Stimulated activated CD4-positive, alpha-beta T cell treated with anti-CD3 and anti-CD28 coated beads, Interleukin-12 subunit alpha, Interleukin-12 subunit beta, amount 100 ng/mL, for 24 hours (primary cell): ENCODE measurements around the gene TMEM178B.
"Not testable (repeated sequence)": the region's sequence is repeated elsewhere in the genome, so short reads cannot be mapped to it uniquely, and the experiment has no call there.

Source experiments
- DNase-seq, 2 experiments: peaks; one replicate each; pipeline ENCODE4 v3.0.0-alpha.2; 2020; ENCODE audit warnings: low read depth in 2 of 2

TMEM178B gene

DNA sequence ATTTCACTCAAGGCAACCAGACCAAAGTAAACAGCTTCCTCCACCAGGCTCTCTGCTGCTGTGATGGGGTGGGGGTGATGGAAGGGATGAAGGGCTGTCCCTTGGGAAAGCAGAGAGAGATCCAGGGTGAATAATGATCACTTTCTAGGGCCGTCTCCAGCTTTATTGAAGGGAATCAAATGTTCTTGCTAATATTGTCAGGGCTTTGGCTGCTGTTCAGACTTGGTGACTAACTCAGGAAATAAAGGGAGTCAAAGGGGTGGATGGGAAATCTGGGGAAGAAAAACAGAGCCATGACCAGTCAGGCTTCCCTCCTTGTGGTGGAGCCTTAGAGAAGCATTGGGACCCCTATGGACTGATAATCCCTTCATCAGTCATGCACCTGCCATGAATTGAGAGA is 281.2 kb downstream of the TMEM178B start:
- no peak for DNase-seq

GRCh38 chr7:141356161-141356560 is 282.3 kb downstream of the TMEM178B start:
- DNase-seq = no peak

DNA sequence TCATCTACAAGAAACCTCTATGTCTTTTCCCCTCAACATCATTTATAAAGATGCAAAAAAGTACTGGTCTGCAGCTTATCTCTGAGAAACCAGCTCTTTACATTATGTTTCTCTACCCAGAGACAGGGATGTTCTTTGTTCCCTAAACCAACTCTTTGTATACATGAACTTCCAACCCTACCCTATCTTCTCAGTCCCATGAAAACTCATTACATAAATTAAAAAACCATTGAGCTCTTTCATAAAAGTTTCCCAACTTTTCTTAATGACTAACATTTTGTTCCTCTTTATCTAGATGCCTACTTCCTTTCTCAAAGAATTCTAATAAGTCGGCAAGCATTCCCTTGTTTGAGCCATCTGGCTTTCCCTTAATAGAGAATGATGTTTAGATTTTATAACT is 284.5 kb downstream of the TMEM178B start:
- DNase-seq = no peak

- no peak for DNase-seq
These were observed 285.4 kb downstream of the TMEM178B start for GRCh38 chr7:141359262-141359661.

DNA sequence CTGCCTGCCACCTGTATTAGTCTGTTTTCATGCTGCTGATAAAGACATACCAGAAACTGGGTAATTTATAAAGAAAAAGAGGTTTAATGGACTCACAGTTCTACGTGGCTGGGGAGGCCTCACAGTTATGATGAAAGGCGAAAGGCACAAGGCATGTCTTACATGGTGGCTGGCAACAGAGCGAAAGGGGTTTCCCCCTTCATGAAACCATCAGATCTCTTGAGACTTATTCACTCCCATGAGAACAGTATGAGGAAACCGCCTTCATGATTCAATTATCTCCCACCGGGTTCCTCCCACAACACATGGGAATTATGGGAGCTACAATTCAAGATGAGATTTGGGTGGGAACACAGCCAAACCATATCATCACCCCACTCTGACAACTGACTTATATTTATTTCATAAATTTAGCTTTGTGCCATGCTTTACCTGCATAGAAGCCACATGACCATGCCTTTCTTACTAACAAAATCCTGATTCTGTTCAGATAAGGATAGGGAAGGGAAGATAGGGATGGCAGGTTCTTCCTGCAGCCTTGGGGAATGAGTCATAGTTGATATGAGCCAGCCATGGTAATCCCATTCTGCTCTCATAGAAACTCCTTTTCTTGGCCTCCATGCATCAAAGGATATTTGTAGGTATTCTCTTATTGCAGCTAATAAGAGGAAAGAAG is 286.0 kb downstream of the TMEM178B start:
- no peak for DNase-seq

DNA sequence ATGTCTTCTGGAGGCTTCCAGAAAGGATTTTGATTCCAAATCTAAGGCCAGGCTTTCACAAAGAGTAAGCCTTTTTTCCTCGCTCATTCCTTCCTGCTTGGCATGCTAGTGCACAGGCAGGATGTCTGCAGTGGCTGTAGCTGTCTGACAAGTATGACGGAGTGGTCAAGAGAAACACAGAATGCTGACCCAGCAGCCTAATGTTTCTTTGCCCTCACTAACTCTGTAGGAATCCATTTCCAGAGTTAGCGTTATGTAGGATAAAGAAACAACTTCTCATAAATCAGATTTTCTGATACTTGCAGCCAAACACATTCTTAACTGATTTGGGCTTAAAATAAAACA is 286.5 kb downstream of the TMEM178B start:
- no peak for DNase-seq

- no peak for DNase-seq
These were observed 286.9 kb downstream of the TMEM178B start for GRCh38 chr7:141360803-141361202.

DNA sequence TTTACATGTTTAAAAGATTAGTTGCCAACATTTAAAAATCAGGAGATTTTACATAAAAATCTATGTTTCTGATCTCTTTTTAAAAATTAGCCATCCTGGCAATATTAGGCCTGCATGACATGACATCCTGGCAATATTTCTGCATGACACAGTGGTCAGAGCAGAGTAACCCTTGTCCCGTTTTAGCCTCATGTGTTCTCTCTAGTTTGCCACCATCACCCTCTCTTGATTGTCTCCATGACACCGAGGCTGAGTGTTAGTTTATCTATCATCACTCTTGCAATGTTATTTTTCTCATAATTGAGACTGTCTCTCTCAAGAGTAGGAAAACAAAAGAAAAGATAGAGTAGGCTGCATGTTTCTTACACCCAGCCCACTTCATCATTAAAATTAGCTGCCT is 287.6 kb downstream of the TMEM178B start:
- no peak for DNase-seq

- DNase-seq = no peak
These were observed 288.1 kb downstream of the TMEM178B start for GRCh38 chr7:141361960-141362359.

GRCh38 chr7:141362580-141363435 is 288.9 kb downstream of the TMEM178B start:
- no peak for DNase-seq

- no peak for DNase-seq
These were observed 289.9 kb downstream of the TMEM178B start for GRCh38 chr7:141363748-141364147.

GRCh38 chr7:141366091-141366621 is 292.3 kb downstream of the TMEM178B start:
- DNase-seq = no peak

DNA sequence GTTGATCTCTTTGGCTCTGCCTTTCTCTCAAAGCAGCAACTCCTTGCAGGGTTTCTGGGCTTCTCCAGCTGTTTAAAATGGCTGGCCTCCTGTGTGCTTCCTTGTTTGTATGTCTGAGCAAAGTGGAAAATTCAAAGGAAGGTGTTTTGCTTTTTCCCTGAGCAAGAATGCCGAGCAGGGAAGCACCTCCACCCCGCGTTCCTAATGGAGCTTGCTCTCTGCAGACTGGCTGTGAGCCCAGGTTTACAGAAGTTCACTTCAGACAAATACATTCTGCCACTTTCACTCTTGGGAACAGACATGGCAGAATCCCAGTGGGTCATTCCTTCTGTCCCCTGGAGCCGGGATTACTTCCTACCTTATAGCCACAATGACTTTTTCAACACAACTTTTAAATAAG is 295.6 kb downstream of the TMEM178B start:
- DNase-seq = no peak

GRCh38 chr7:141370178-141370577 is 296.3 kb downstream of the TMEM178B start:
- DNase-seq = no peak

DNA sequence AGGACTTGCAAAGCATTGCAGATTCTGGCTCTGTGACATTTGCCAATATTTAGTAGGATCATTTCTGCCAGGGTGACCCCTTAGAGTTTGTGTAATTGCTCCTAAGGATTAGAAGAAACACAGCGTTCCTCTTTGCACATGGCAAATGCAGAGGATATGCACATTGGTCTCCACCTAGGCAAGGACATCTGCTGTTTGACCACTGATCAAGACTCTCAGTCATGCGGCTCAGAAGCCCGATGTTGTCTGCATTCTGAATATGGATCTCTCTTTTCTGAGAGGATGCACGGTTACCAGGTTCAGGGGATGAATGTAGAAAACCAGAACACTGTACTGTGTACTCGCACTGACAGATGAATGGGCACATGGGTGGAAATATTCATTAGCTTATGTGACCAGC is 296.8 kb downstream of the TMEM178B start:
- no peak for DNase-seq

GRCh38 chr7:141374425-141374824 is 300.6 kb downstream of the TMEM178B start:
- no peak for DNase-seq

DNA sequence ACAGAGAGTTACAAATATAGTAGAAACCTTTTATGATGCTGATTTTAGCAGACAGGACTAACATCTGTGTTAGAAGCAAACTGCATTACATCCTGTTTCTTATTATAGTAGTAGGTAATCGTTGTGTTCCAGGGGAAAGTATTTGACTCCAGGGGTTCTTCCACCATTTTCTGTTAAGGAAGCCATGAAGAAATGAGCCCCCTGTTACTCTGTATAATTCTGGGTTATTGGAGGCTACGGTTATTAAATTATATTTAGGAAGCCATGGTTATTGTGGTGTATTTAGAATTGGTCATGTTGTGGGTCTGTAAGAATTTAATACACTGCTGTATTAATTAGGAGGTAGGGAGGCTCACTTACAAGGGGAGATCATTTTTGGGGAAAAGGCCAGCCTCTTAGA is 301.6 kb downstream of the TMEM178B start:
- no peak for DNase-seq

DNA sequence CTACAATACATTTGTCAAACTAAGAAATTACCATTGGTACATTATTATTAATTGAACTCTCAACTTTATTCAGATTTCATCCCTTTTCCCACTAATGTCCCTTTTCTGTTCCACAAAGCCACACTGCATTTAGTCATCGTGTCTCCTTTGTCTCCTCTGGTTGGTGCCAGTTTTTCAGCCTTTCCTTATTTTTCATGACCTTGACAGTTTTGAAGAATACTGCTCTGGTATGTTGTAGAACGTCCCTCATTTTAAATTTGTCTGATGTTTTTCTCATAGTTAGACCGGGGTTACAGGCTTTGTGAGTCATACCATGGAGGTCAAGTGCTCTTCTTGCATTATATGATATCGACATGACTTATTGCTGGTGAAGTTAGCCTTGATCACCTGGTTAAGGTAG is 304.0 kb downstream of the TMEM178B start:
- DNase-seq = no peak

DNA sequence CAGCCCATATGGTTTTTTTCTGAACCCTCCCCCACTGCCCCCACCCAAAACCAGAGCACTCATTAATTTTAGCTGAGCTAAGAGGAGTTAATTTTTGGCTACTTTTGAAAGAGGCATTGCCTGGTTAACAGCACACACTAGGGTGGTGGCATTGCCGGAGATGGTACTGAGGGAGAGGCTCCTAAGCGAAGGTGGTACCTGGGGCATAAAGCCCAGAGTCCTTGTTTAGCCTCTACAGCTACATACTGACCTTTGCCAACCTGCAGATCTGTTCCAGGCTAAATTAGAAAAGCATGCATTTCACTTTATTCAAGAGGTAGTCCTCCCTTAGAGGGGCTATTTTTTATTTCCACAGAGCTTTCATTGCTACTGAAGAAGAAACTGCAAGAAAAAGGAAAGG is 304.5 kb downstream of the TMEM178B start:
- no peak for DNase-seq

DNA sequence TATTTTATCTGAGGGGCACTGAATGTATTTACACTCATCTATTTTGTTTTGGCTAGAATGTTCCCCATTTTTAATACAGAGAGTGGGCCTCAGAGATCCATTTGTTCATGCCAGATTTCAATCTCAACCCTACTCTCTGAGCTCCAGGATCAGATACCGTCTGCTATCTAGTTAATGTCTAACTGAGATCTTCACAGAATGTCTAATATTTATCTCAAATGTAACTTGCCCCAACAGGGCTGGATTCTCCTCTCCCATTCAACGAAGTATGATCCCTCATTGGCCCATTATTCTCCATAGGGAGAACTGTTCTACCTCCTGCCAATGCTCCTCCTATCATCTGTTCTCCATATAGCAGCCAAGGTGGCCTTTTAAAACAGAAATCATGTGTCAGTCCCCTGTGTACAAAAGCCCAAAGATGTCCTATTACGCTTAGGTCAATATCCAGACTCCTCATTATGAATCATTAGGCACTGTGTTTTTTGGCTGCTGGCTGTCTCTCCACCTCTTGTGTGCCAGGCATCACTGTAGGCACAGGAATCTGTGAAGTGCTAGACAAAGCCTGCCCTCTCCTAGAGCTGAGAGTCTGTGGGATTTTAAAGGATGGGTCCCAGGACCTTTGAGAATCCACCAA is 308.0 kb downstream of the TMEM178B start:
- DNase-seq = no peak

GRCh38 chr7:141383356-141383755 is 309.5 kb downstream of the TMEM178B start:
- not testable (repeated sequence) for DNase-seq

- no peak for DNase-seq
These were observed 313.0 kb downstream of the TMEM178B start for GRCh38 chr7:141386881-141387280.
